ENCODE measurements around the gene NOS3.
"Not testable (repeated sequence)": the region's sequence is repeated elsewhere in the genome, so short reads cannot be mapped to it uniquely, and the experiment has no call there.

NOS3 gene

GRCh38 chr7:151000897-151001495 is 10.2 kb downstream of the NOS3 start:
- DNase-seq (ENCODE audit: low spot score): no peak

DNA sequence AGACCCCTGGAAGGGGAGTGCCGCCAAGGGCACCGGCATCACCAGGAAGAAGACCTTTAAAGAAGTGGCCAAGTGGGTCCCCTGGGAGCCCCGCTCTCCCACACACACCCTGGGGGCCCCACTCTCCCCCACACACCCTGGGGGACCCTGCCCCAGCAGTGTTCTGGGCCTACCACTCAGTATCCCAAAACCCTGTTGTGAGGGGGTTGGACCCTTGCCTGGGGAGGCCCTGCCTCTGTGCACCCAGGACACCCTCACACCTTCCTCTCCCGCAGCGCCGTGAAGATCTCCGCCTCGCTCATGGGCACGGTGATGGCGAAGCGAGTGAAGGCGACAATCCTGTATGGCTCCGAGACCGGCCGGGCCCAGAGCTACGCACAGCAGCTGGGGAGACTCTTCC is 10.7 kb downstream of the NOS3 start:
- DNase-seq (ENCODE audit: low spot score): no peak

GRCh38 chr7:151003572-151003971 is 12.8 kb downstream of the NOS3 start:
- DNase-seq (ENCODE audit: low spot score): no peak

- no peak for DNase-seq (ENCODE audit: low spot score)
Measured at GRCh38 chr7:151005566-151005965, 14.7 kb downstream of the NOS3 start.

GRCh38 chr7:151006590-151007300 is 15.9 kb downstream of the NOS3 start:
- DNase-seq (ENCODE audit: low spot score): no peak

GRCh38 chr7:151007469-151007898 is 16.7 kb downstream of the NOS3 start:
- DNase-seq (ENCODE audit: low spot score): no peak

DNA sequence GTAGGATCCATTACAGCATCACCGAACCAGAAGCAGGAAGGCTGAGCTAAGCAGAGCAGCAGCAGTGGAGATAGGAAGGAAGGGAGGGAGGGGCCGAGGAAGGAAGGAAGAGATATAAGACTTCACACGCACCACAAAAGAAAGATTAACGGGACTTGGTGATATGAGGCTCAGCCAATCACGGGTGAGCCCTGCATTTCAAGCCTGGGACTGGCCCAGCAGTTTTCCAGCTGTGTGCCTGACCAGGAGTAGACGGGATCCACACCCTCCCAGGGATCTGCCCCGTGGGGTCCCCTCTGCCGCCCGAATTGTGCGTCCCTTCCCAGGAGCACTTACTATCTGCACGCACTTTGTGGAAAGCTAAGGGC is 17.3 kb downstream of the NOS3 start:
- no peak for DNase-seq (ENCODE audit: low spot score)

DNA sequence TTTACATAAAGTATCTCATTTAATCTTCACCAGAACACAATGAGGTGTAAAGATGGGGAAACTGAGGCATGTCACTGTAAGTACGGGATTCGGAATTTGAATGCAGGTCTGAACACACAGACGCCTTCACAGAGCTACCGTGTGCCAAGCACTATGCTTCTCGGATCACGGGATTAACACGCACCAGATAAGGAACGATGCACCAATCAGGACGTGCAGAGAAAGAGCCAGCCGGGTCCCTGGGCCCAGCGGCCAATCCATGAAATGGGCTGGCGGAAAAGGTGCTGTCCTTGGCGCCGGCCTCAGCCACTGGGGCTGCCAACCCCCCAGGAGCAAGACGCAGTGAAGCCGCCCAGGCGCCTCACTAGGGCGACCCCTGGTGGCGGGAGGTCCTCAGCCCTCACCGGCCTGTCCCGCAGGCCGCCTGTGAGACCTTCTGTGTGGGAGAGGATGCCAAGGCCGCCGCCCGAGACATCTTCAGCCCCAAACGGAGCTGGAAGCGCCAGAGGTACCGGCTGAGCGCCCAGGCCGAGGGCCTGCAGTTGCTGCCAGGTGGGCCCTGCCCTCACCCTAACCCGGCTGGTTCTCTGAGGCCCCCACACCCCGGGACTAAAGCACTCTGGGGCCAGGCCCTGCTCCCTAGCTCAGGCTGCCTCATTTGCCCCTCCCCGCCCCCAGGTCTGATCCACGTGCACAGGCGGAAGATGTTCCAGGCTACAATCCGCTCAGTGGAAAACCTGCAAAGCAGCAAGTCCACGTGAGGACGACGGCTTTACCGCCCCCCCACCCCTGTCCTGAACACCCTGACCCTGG is 17.9 kb downstream of the NOS3 start:
- peak; percentile 65 for DNase-seq (ENCODE audit: low spot score)

DNA sequence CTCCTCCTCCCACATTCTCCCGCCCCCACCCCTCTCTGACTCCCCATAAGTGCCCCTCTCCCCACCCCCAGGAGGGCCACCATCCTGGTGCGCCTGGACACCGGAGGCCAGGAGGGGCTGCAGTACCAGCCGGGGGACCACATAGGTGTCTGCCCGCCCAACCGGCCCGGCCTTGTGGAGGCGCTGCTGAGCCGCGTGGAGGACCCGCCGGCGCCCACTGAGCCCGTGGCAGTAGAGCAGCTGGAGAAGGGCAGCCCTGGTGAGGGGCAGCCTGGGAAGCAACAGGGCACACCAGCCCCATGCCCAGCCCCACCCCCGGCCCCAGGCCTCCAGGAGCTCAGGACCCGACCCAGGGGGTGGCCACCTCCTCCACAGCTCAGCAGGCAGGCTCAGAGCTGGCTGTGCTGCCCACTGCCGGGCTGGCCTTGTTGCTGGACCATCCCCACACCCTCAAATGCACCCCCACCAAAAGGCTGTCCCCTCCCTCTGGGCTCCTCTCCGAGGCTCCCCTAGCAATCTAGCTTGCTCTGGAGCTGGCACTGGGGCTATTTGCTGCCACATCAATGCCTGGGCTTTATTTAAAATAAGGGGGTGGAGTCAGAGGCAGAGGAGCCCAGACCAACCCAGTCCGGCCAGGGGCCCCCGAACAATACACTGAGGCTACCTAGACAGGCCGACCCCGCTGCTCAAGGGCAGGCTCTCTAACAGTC is 18.7 kb downstream of the NOS3 start:
- DNase-seq (ENCODE audit: low spot score): no peak

DNA sequence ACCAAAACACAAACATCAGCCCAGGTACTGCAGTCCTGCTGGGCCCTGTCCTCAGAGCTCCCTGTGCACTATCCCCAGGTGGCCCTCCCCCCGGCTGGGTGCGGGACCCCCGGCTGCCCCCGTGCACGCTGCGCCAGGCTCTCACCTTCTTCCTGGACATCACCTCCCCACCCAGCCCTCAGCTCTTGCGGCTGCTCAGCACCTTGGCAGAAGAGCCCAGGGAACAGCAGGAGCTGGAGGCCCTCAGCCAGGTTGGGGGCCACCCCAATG is 19.2 kb downstream of the NOS3 start:
- DNase-seq (ENCODE audit: low spot score): no peak

DNA sequence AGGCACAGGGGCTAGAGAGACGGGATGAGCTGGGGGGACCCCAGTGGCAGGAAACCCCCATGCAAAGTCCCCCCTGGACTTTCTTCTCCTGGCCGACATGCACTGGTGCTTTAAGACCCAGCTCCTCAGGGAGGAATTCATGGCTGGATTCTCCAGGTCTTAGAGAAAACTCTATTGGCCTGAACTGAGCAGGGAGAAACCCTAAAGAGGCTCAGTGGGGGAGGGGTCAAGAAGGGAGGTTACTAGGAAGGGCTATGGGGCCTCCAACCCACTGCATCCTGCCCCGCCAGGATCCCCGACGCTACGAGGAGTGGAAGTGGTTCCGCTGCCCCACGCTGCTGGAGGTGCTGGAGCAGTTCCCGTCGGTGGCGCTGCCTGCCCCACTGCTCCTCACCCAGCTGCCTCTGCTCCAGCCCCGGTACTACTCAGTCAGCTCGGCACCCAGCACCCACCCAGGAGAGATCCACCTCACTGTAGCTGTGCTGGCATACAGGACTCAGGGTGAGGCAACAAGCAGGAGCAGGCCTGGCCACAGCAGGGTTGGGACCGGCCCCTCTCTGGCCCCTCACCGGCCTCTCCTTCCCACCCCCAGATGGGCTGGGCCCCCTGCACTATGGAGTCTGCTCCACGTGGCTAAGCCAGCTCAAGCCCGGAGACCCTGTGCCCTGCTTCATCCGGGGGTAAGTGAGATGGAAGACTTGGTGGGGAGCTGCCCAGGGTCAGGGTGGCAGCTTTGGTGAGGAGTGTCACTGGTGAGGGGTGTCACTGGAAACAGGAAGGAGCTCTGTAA is 19.7 kb downstream of the NOS3 start:
- no peak for DNase-seq (ENCODE audit: low spot score)

DNA sequence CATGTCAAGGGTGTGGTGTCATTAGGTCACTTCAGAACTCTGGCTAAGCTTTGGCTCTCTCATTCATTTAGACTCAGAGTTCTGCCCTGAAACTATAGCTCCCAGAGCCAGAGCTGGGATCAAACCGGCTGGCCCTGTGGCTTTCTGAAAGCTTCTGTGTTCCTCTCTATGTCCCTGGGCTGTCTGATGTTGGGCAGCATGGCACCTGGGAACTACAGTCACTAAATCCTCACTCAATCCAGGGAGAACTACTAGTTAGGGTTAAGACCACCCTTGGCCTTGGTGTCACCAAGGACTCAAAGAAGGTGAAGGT is 20.2 kb downstream of the NOS3 start:
- DNase-seq (ENCODE audit: low spot score): no peak

DNA sequence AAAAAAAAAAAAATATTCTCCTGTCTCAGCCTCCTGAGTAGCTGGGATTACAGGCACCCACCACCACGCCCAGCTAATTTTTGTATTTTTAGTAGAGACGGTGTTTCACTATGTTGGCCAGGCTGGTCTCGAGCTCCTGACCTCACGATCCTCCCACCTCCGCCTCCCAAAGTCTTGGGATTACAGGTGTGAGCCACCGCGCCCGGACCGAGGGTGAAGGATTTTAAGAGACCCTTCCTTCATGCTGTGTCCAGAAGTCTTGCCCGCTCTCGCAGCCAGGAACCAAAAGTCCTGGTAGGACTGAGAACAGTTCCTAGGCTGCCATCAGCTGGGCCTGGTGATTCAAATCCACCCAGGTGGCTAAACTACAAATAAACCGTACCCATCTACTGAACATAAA is 20.8 kb downstream of the NOS3 start:
- not testable (repeated sequence) for DNase-seq (ENCODE audit: low spot score)

DNA sequence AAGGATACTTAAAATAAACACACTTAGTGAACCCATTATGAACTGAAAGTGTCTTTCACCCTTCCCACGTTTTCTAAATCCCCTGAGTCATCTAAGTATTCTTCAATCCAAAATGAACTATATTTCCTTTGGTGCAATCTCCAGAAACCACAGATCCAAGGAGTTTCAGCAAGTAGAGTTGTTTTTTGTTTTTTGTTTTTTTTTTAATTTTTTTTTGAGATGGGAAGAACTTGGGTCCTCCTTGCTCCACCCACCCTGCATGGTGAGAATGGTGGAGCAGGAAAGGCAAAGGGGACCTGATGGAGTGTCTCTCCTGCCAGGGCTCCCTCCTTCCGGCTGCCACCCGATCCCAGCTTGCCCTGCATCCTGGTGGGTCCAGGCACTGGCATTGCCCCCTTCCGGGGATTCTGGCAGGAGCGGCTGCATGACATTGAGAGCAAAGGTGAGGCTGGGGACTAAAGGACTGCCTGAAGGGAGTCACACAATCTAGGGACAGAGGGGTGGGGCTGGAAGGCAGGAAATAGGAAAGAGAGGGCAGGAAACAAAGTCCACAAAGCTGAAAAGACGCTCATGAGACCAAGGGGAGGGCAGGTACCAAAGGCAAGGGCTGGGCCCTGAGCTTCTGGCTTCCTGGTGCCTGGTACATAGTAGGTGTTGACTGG is 21.3 kb downstream of the NOS3 start:
- no peak for DNase-seq (ENCODE audit: low spot score)

DNA sequence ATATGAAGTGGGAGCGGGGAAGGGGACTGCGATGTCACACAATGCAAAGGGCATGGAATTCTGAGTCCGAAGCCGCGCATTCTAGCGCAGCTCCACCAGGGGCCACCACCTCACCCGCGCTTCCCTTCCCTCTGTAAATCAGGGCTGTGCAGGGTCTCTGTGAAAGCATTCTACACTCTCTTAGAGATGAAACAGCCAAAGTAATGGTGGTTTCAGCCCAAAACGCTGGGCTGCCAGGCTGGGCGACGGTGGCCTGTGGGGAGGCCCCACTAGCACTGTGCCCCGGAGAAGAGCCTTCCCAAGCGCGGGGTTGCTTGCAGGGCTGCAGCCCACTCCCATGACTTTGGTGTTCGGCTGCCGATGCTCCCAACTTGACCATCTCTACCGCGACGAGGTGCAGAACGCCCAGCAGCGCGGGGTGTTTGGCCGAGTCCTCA is 22.1 kb downstream of the NOS3 start:
- DNase-seq (ENCODE audit: low spot score): peak; percentile 57

- no peak for DNase-seq (ENCODE audit: low spot score)
Measured at GRCh38 chr7:151013356-151013732, 22.5 kb downstream of the NOS3 start.

GRCh38 chr7:151013733-151014497 is 23.1 kb downstream of the NOS3 start:
- peak; percentile 84 for DNase-seq (ENCODE audit: low spot score)

- DNase-seq (ENCODE audit: low spot score): no peak
Measured at GRCh38 chr7:151014950-151015349, 24.1 kb downstream of the NOS3 start.

DNA sequence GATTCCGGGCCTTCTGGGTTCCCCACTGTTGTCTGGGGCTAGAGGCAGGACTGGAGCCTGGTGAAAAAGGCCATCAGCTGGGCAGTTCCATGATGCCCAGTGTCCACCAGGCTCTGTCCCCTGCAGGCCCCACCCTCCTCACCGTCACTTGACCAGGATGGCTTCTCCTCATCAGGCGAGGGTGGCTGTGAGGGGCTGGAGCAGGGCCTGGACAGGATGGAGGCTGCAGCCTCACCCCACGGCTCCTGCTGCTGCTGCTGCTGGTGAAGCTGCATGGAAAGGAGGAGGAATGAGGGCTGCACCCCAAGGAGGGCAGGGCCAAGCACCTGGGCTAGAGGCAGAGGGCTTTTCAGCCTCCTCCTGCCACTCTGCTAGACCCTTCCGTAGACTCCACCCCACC is 25.1 kb downstream of the NOS3 start:
- DNase-seq (ENCODE audit: low spot score): no peak

- DNase-seq (ENCODE audit: low spot score): no peak
Measured at GRCh38 chr7:151016505-151016904, 25.7 kb downstream of the NOS3 start.

DNA sequence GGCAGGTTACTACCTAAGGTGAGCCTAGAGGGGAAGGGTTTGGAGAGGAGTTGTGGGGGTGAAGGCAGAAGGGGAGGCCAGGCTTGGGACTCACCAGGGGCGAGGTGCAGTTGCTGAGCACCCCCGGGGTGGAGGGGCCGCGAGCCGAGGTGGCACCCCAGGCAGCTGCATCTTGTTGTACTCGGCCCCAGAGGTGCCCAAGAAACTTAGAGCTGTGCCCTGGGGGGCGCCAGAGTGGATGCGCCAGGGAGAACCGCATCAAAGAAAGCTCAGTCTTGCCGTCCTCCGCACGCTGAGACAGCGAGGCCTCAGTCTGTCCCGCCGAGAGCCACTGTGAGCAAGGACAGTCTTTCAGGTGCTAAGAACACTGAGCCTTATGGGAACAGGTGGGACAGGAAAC is 26.1 kb downstream of the NOS3 start:
- DNase-seq (ENCODE audit: low spot score): no peak
